Neural cell (in vitro differentiated cells): Measurements from ENCODE around the gene RIIAD1. TPM values are rescaled to one million over a fixed set of nuclear protein-coding genes. Genes with fewer than 3 reads are reported as not detected.

Source experiments
- H2AFZ ChIP-seq: fragments of 200-600, 300-800 bp; sonication (generic), shearing (Covaris generic); 2 replicates; pipeline ENCODE4 v1.6.0; 2014; ENCODE audit warnings: low read depth, mild to moderate bottlenecking, antibody characterized with exemption, low read length, moderate library complexity
- H3F3A ChIP-seq: fragments of 200-600 bp; shearing (Covaris generic); 2 replicates; pipeline ENCODE4 v1.6.1; 2016; ENCODE audit warnings: mild to moderate bottlenecking, moderate library complexity, mixed read lengths, antibody characterized with exemption, low read length; ENCODE audit not compliant: insufficient read depth, poor library complexity, severe bottlenecking
- H3K27ac ChIP-seq: fragments of 200-600, 300-800 bp; sonication (generic), shearing (Covaris generic); 2 replicates; pipeline ENCODE4 v1.5.1; 2014; ENCODE audit warnings: mild to moderate bottlenecking, low read length, moderate library complexity
- H3K27me3 ChIP-seq: fragments of 300-800, 200-600 bp; sonication (generic), shearing (Covaris generic); 2 replicates; pipeline ENCODE4 v1.6.0; 2014; ENCODE audit warnings: mild to moderate bottlenecking, low read depth, low read length, moderate library complexity; ENCODE audit not compliant: insufficient read depth
- H3K36me3 ChIP-seq: fragments of 300-800, 200-600 bp; sonication (generic), shearing (Covaris generic); 2 replicates; pipeline ENCODE4 v1.5.1; 2014; ENCODE audit warnings: mild to moderate bottlenecking, antibody characterized with exemption, low read length, moderate library complexity; ENCODE audit not compliant: insufficient read depth
- H3K4me2 ChIP-seq: fragments of 300-800, 200-600 bp; sonication (generic), shearing (Covaris generic); 2 replicates; pipeline ENCODE4 v1.6.0; 2014; ENCODE audit warnings: mild to moderate bottlenecking, low read length
- H3K4me3 ChIP-seq: fragments of 300-800, 200-600 bp; sonication (generic), shearing (Covaris generic); 2 replicates; pipeline ENCODE4 v1.5.1; 2014; ENCODE audit warnings: mild to moderate bottlenecking, low read length, moderate library complexity
- H3K79me2 ChIP-seq: fragments of 200-600 bp; shearing (Covaris generic); replicated peaks from 2 replicates; pipeline ENCODE4 v1.6.0; 2014; ENCODE audit warnings: mild to moderate bottlenecking, low read length, moderate library complexity; ENCODE audit not compliant: insufficient read depth
- H3K9ac ChIP-seq: fragments of 300-800, 200-600 bp; sonication (generic), shearing (Covaris generic); 2 replicates; pipeline ENCODE4 v1.6.1; 2016; ENCODE audit warnings: mild to moderate bottlenecking, low read length, mixed read lengths
- H3K9me2 ChIP-seq: fragments of 200-600 bp; shearing (Covaris generic); 2 replicates; pipeline ENCODE4 v1.6.1; 2016; ENCODE audit warnings: mild to moderate bottlenecking, low read length, mixed read lengths; ENCODE audit not compliant: insufficient read depth
- H3K9me3 ChIP-seq: fragments of 200-600, 300-800 bp; sonication (generic), shearing (Covaris generic); 2 replicates; pipeline ENCODE4 v1.6.1; 2016; ENCODE audit warnings: mild to moderate bottlenecking, mixed run types, low read length, moderate library complexity, mixed read lengths
- H4K20me1 ChIP-seq: fragments of 200-600 bp; shearing (Covaris generic); 2 replicates; pipeline ENCODE4 v1.6.1; 2016; ENCODE audit warnings: mild to moderate bottlenecking, mixed run types; ENCODE audit not compliant: insufficient read depth
- EP300 ChIP-seq: fragments of 450-650 bp; conservative IDR thresholded peaks from 2 replicates; pipeline ENCODE4 v1.6.1; 2014; ENCODE audit warnings: antibody characterized with exemption, mild to moderate bottlenecking, moderate library complexity; ENCODE audit not compliant: poor library complexity, severe bottlenecking
- EZH2 ChIP-seq: fragments of 200-600, 300-800 bp; shearing (Covaris generic), sonication (generic); IDR thresholded peaks from 2 replicates; pipeline ENCODE4 v1.6.1; 2014; ENCODE audit warnings: antibody characterized with exemption, low read length, borderline replicate concordance, mild to moderate bottlenecking; ENCODE audit not compliant: insufficient read depth, poor library complexity, severe bottlenecking
- MXI1 ChIP-seq: fragments of 450-650 bp; conservative IDR thresholded peaks from 2 replicates; pipeline ENCODE4 v1.6.1; 2014; ENCODE audit warnings: antibody characterized with exemption, mild to moderate bottlenecking; ENCODE audit not compliant: poor library complexity, severe bottlenecking
- POLR2AphosphoS5 ChIP-seq: IDR thresholded peaks from 2 replicates; pipeline ENCODE4 v1.6.1; 2012
- RAD21 ChIP-seq: fragments of 450-650 bp; conservative IDR thresholded peaks from 2 replicates; pipeline ENCODE4 v1.6.1; 2014; ENCODE audit warnings: antibody characterized with exemption, mild to moderate bottlenecking, moderate library complexity
- SMC3 ChIP-seq: fragments of 450-650 bp; conservative IDR thresholded peaks from 2 replicates; pipeline ENCODE4 v1.6.1; 2014; ENCODE audit warnings: antibody characterized with exemption, mild to moderate bottlenecking, moderate library complexity; ENCODE audit not compliant: poor library complexity
- TAF1 ChIP-seq: IDR thresholded peaks from 2 replicates; pipeline ENCODE4 v1.6.1; 2012; ENCODE audit warnings: low read depth
- polyA plus RNA-seq: library from polyadenylated mRNA; depleted of rRNA; stranded (reverse); fragments of >200 nt; gene quantifications from 2 replicates; pipeline ENCODE4 v1.2.3, GENCODE V29; 2014
- TF ChIP-seq, protein P1 (sequence below): fragments of 450-650 bp; IDR thresholded peaks from 2 replicates; pipeline ENCODE4 v1.5.1; 2014; ENCODE audit warnings: antibody characterized with exemption, mild to moderate bottlenecking, moderate library complexity; ENCODE audit not compliant: poor library complexity, severe bottlenecking
- TF ChIP-seq, protein P2 (sequence below): IDR thresholded peaks from 2 replicates; pipeline ENCODE4 v1.6.1; 2012; ENCODE audit warnings: borderline replicate concordance

The RIIAD1 gene
- polyA plus RNA-seq, 1 donor from 2014 or later: 23.5 TPM

DNA sequence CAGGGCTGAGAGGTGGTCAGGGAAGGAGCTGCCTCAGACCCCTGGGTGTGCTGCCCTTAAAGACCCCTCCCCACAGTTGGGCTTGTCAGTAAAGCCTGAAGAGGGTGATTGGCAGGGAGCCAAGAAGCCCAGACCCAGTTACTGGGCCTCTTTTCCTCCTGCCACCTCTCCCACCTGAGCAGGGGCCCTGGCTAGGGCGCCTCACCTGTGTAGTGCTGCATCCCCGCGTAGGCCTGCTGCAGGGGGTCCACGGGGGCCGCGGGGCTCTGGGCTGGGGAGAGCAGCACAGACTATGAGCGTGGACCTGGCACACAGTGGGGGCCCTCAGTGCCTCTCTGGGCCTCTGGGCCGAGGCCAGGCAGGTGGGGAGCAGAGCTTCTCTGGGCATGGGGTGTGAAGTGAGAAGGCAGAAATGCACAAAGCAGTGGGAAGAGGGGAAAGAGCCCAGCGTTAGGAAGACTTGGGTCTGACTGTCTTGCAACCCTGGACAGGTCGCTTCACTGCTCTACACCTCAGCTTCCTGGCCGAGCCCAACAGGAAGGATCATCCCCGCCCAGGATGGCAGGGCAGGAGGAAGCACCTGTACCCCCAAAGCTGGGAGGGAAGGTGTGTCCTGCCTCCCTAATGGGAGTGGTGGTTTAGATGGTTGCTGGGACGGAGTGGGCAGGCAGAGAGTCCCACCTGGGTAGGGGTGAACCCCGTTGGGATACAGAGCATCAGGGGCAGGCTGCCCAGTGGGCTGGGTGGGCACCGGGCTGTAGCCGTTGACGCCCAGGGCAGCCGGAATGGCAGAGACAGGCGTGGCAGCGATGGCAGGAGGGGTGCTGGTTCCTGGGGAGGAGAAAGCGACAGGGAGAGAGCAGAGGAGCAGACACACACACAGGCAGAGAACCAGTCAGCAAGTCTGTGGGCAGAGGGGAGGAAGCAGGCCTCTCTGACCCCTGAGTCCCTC lies 14.6 kb upstream of the RIIAD1 start:
- Histone ChIP-seq H3F3A (no peaks in the 10 kb centered on the region), H3K4me3 (no peak overlapping the region), H3K4me2 (no peak overlapping the region), H3K36me3 (peaks cover 7% of the 10 kb centered on the region), H2AFZ (no peak overlapping the region), H3K9me2 (no peaks in the 10 kb centered on the region), H3K9me3 (no peaks in the 10 kb centered on the region), H3K27me3 (no peaks in the 10 kb centered on the region), H4K20me1 (no peaks in the 10 kb centered on the region), H3K79me2 (peaks cover 36% of the 10 kb centered on the region), H3K9ac (no peak overlapping the region), H3K27ac (no peak overlapping the region)
- TF ChIP-seq, protein P1, sequence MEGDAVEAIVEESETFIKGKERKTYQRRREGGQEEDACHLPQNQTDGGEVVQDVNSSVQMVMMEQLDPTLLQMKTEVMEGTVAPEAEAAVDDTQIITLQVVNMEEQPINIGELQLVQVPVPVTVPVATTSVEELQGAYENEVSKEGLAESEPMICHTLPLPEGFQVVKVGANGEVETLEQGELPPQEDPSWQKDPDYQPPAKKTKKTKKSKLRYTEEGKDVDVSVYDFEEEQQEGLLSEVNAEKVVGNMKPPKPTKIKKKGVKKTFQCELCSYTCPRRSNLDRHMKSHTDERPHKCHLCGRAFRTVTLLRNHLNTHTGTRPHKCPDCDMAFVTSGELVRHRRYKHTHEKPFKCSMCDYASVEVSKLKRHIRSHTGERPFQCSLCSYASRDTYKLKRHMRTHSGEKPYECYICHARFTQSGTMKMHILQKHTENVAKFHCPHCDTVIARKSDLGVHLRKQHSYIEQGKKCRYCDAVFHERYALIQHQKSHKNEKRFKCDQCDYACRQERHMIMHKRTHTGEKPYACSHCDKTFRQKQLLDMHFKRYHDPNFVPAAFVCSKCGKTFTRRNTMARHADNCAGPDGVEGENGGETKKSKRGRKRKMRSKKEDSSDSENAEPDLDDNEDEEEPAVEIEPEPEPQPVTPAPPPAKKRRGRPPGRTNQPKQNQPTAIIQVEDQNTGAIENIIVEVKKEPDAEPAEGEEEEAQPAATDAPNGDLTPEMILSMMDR: no peak
- peak; percentile 18 for TF ChIP-seq POLR2AphosphoS5
- TF ChIP-seq TAF1: no peak

DNA sequence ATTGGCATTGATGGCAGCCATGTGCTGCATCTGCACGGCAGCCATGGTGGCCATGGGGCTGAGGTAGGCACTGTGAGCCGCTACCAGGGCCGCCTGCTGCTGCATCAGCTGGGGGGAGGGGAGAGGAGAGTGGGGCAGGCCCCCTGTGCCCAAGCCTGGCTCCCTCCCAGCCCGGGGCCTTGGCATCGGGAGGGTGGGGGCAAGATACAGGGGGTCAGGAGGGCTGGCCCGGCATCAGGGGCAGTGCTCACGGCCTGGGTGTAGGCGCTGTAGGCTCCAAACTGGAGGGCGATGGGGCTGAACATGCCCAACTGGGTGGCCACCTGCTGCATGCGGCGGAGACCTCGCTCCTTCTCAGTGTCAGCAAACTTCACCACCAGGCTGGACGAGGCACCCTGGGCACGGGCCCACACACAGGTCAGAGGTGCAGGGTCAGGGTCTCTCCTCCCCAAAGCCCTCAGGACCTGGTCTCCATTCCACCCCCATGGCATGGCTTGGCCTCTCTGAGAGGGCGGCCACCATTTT lies 13.7 kb upstream of the RIIAD1 start:
- Histone ChIP-seq H2AFZ (no peak overlapping the region), H3K9ac (no peak overlapping the region), H3F3A (no peaks in the 10 kb centered on the region), H3K4me3 (no peak overlapping the region), H3K27me3 (no peaks in the 10 kb centered on the region), H3K79me2 (peaks cover 45% of the 10 kb centered on the region), H3K4me2 (no peak overlapping the region), H3K27ac (no peak overlapping the region), H3K36me3 (peaks cover 11% of the 10 kb centered on the region), H3K9me3 (no peaks in the 10 kb centered on the region), H4K20me1 (no peaks in the 10 kb centered on the region), H3K9me2 (no peaks in the 10 kb centered on the region)
- no peak for TF ChIP-seq SMC3

DNA sequence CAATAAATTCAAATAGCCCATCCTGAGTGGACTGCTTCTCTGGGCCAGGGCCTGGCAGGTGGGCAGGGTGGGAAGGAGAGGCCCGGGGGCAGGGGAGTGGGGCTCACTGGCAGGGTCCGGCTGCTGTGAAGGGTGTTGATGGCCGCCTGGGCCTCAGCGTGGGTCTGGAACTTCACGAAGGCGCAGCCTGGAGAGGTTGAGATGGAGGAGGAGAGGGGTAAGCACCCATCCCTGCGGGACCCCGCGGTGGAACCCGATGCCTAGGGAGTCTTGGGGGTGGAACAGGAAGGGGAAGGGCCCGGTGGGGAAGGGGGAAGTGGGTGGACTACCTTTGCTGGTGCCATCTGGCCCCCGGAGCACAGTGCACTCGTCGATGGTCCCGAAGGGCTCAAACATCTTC lies 12.4 kb upstream of the RIIAD1 start:
- TF ChIP-seq, protein P1: no peak
- no peak for TF ChIP-seq RAD21
- TF ChIP-seq POLR2AphosphoS5: no peak
- TF ChIP-seq, protein P2, sequence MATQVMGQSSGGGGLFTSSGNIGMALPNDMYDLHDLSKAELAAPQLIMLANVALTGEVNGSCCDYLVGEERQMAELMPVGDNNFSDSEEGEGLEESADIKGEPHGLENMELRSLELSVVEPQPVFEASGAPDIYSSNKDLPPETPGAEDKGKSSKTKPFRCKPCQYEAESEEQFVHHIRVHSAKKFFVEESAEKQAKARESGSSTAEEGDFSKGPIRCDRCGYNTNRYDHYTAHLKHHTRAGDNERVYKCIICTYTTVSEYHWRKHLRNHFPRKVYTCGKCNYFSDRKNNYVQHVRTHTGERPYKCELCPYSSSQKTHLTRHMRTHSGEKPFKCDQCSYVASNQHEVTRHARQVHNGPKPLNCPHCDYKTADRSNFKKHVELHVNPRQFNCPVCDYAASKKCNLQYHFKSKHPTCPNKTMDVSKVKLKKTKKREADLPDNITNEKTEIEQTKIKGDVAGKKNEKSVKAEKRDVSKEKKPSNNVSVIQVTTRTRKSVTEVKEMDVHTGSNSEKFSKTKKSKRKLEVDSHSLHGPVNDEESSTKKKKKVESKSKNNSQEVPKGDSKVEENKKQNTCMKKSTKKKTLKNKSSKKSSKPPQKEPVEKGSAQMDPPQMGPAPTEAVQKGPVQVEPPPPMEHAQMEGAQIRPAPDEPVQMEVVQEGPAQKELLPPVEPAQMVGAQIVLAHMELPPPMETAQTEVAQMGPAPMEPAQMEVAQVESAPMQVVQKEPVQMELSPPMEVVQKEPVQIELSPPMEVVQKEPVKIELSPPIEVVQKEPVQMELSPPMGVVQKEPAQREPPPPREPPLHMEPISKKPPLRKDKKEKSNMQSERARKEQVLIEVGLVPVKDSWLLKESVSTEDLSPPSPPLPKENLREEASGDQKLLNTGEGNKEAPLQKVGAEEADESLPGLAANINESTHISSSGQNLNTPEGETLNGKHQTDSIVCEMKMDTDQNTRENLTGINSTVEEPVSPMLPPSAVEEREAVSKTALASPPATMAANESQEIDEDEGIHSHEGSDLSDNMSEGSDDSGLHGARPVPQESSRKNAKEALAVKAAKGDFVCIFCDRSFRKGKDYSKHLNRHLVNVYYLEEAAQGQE: no peak
- TF ChIP-seq EZH2: no peak
- no peak for TF ChIP-seq SMC3
- no peak for TF ChIP-seq MXI1
- TF ChIP-seq EP300: no peak
- TF ChIP-seq TAF1: no peak
- Histone ChIP-seq H3K9ac (peak overlapping the region; percentile 94), H4K20me1 (no peaks in the 10 kb centered on the region), H3K79me2 (peaks cover 58% of the 10 kb centered on the region), H3K9me3 (no peaks in the 10 kb centered on the region), H3K36me3 (peaks cover 5% of the 10 kb centered on the region), H3K27ac (peak overlapping the region; percentile 99), H3F3A (no peaks in the 10 kb centered on the region), H3K27me3 (no peaks in the 10 kb centered on the region), H3K4me2 (no peak overlapping the region), H2AFZ (no peak overlapping the region), H3K4me3 (peak overlapping the region; percentile 7), H3K9me2 (no peaks in the 10 kb centered on the region)
